GM23338 (cell line): Measurements from ENCODE around the gene RBM14. TPM values are rescaled to one million over a fixed set of nuclear protein-coding genes. Genes with fewer than 3 reads are reported as not detected.

Source experiments
- ATAC-seq: fragments of 200-7000 bp; cut with Tn5 transposase; 3 replicates; pipeline ENCODE4 v1.9.1; 2020
- DNase-seq: peaks from one replicate; pipeline ENCODE4 v3.0.0-alpha.2; 2015; ENCODE audit warnings: low spot score
- H2AFZ ChIP-seq: fragments of 200-600 bp; sonication (generic); 2 replicates; pipeline ENCODE4 v1.8.0; 2016; ENCODE audit warnings: antibody characterized with exemption, mild to moderate bottlenecking, moderate library complexity
- H3F3A ChIP-seq: fragments of 200-600 bp; sonication (generic); replicated peaks from 2 replicates; pipeline ENCODE4 v1.8.0; 2017; ENCODE audit warnings: antibody characterized with exemption, mixed run types, low read depth
- H3K27ac ChIP-seq: fragments of 200-600 bp; sonication (generic); 2 replicates; pipeline ENCODE4 v1.6.1; 2016; ENCODE audit warnings: low read depth
- H3K27me3 ChIP-seq: fragments of 200-600 bp; sonication (generic); 2 replicates; pipeline ENCODE4 v1.8.0; 2016; ENCODE audit warnings: mild to moderate bottlenecking, mixed run types, moderate library complexity; ENCODE audit not compliant: insufficient read depth
- H3K36me3 ChIP-seq: fragments of 200-600 bp; sonication (generic); 2 replicates; pipeline ENCODE4 v1.8.0; 2016; ENCODE audit warnings: mild to moderate bottlenecking; ENCODE audit not compliant: insufficient read depth
- H3K4me1 ChIP-seq: fragments of 200-600 bp; sonication (generic); 2 replicates; pipeline ENCODE4 v1.8.0; 2016; ENCODE audit warnings: mild to moderate bottlenecking, moderate library complexity; ENCODE audit not compliant: insufficient read depth
- H3K4me2 ChIP-seq: fragments of 200-600 bp; sonication (generic); 2 replicates; pipeline ENCODE4 v1.7.1; 2017; ENCODE audit warnings: mixed run types
- H3K4me3 ChIP-seq: fragments of 200-600 bp; sonication (generic); 2 replicates; pipeline ENCODE4 v1.6.1; 2016; ENCODE audit warnings: mixed run types
- H3K79me2 ChIP-seq: fragments of 200-600 bp; sonication (generic); replicated peaks from 2 replicates; pipeline ENCODE4 v1.8.0; 2017; ENCODE audit warnings: mild to moderate bottlenecking; ENCODE audit not compliant: insufficient read depth
- H3K9me2 ChIP-seq: fragments of 200-600 bp; sonication (generic); 2 replicates; pipeline ENCODE4 v1.8.0; 2017; ENCODE audit not compliant: insufficient read depth
- H4K20me1 ChIP-seq: fragments of 200-600 bp; sonication (generic); replicated peaks from 2 replicates; pipeline ENCODE4 v1.8.0; 2017; ENCODE audit warnings: mild to moderate bottlenecking; ENCODE audit not compliant: insufficient read depth
- H3K27ac Mint-ChIP-seq: 2 replicates; pipeline ENCODE4 v1.8.0; 2020; ENCODE audit warnings: inconsistent platforms, mild to moderate bottlenecking, moderate library complexity, mixed read lengths
- H3K27me3 Mint-ChIP-seq: 3 replicates; pipeline ENCODE4 v1.8.0; 2022; ENCODE audit warnings: low read depth, mild to moderate bottlenecking, moderate library complexity, mixed read lengths, inconsistent platforms; ENCODE audit not compliant: insufficient read depth, poor library complexity
- H3K36me3 Mint-ChIP-seq: 3 replicates; pipeline ENCODE4 v1.8.0; 2021; ENCODE audit warnings: low read depth, mild to moderate bottlenecking, inconsistent platforms, moderate library complexity, mixed read lengths
- H3K4me1 Mint-ChIP-seq: 3 replicates; pipeline ENCODE4 v1.8.0; 2020; ENCODE audit warnings: mild to moderate bottlenecking, inconsistent platforms, mixed read lengths
- H3K4me3 Mint-ChIP-seq: 3 replicates; pipeline ENCODE4 v1.8.0; 2021; ENCODE audit warnings: moderate library complexity, mild to moderate bottlenecking, inconsistent platforms, mixed read lengths
- H3K9me3 Mint-ChIP-seq: 3 replicates; pipeline ENCODE4 v1.8.0; 2020; ENCODE audit warnings: moderate library complexity, mild to moderate bottlenecking, inconsistent platforms, mixed read lengths
- CREB1 ChIP-seq: fragments of 250-450 bp; sonication (Bioruptor Pico); IDR thresholded peaks from 2 replicates; pipeline ENCODE4 v1.5.0; 2020; ENCODE audit warnings: low read depth, mild to moderate bottlenecking, moderate library complexity
- EZH2 ChIP-seq: fragments of 200-600 bp; sonication (generic); IDR thresholded peaks from one replicate; pipeline ENCODE4 v1.8.0; 2017; ENCODE audit warnings: antibody characterized with exemption, mild to moderate bottlenecking, low read depth; ENCODE audit not compliant: unreplicated experiment
- JUNB ChIP-seq: IDR thresholded peaks from one replicate; pipeline ENCODE4 v1.6.1; 2016; ENCODE audit warnings: antibody characterized with exemption; ENCODE audit not compliant: unreplicated experiment
- NANOG ChIP-seq: IDR thresholded peaks from 2 replicates; pipeline ENCODE4 v1.6.1; 2016; ENCODE audit warnings: antibody characterized with exemption, borderline replicate concordance
- polyA plus RNA-seq: library from polyadenylated mRNA; unstranded; fragments of >200 nt; fragmentation: Nextera tagmentation; extraction: Ambion mirVana; gene quantifications from 2 replicates; pipeline ENCODE4 v1.2.1, GENCODE V29; 2016
- total RNA-seq: library from RNA; depleted of rRNA; stranded (reverse); fragments of >200 nt; shearing (Covaris generic); gene quantifications from 2 replicates; pipeline ENCODE4 v1.2.3, GENCODE V29; 2014
- TF ChIP-seq, protein P1 (sequence below): IDR thresholded peaks from 2 replicates; pipeline ENCODE4 v1.6.1; 2016; ENCODE audit warnings: antibody characterized with exemption
- TF ChIP-seq, protein P2 (sequence below), 2 experiments: fragments of 200-600 bp in 1 of 2; sonication (generic) in 1 of 2; conservative IDR thresholded peaks; 2 replicates each; pipeline versions ENCODE4 v1.5.1 to v1.6.1; 2016 to 2017; ENCODE audit warnings: antibody characterized with exemption in 2 of 2, low read depth in 2 of 2, mild to moderate bottlenecking in 2 of 2, moderate library complexity in 1 of 2
- TF ChIP-seq, protein P3 (sequence below): fragments of 250-450 bp; sonication (Bioruptor Pico); IDR thresholded peaks from 2 replicates; pipeline ENCODE4 v1.5.0; 2020; ENCODE audit warnings: mild to moderate bottlenecking, moderate library complexity

Gene RBM14
- total and polyA plus RNA-seq, 2 experiments from 2014 or later: 45.4 to 83.5 TPM

DNA sequence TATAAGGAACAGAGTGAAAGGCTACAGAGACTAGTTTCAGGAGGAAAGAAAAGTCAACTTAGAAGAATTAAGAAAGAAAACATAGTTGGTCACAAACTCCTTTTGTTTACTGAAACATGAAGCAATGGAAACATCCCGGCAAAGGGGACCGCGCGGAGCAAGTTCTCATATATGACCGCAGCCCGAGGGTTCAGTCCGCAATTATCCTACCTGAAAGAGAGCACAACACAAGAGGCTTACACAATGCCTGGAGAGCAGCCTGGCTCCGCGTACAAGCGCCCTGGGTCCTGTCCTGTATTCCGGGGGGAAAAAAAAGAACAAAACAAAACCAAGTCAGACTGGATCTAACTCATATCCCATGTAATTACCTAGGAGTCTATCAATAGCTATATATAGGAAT lies 48.9 kb downstream of the RBM14 start:
- Histone ChIP-seq H3K4me1 (no peaks in the 10 kb centered on the region), H3K4me2 (no peak overlapping the region), H3K27ac (0 out of 2 replicates have a peak overlapping the region, but pooled peaks have one; percentile 69), H3K9me2 (no peaks in the 10 kb centered on the region), H4K20me1 (peaks cover 57% of the 10 kb centered on the region), H3K4me3 (no peak overlapping the region), H3K79me2 (peaks cover 72% of the 10 kb centered on the region), H3K27me3 (no peaks in the 10 kb centered on the region), H3F3A (peaks cover 14% of the 10 kb centered on the region), H2AFZ (no peak overlapping the region), H3K36me3 (peaks cover 34% of the 10 kb centered on the region)
- H3K36me3 Mint-ChIP-seq: peaks cover 46% of the 10 kb centered on the region; the same call in 2 of the 3 replicates
- ATAC-seq (no peak), DNase-seq (no peak)
- H3K4me3 Mint-ChIP-seq: no peak overlapping the region
- H3K27ac Mint-ChIP-seq: no peak overlapping the region
- H3K27me3 Mint-ChIP-seq: peaks cover 2% of the 10 kb centered on the region
- no peaks in the 10 kb centered on the region for H3K9me3 Mint-ChIP-seq
- TF ChIP-seq JUNB: no peak
- TF ChIP-seq, protein P1, sequence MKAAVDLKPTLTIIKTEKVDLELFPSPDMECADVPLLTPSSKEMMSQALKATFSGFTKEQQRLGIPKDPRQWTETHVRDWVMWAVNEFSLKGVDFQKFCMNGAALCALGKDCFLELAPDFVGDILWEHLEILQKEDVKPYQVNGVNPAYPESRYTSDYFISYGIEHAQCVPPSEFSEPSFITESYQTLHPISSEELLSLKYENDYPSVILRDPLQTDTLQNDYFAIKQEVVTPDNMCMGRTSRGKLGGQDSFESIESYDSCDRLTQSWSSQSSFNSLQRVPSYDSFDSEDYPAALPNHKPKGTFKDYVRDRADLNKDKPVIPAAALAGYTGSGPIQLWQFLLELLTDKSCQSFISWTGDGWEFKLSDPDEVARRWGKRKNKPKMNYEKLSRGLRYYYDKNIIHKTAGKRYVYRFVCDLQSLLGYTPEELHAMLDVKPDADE: no peak
- TF ChIP-seq CREB1: no peak
- TF ChIP-seq, protein P2, sequence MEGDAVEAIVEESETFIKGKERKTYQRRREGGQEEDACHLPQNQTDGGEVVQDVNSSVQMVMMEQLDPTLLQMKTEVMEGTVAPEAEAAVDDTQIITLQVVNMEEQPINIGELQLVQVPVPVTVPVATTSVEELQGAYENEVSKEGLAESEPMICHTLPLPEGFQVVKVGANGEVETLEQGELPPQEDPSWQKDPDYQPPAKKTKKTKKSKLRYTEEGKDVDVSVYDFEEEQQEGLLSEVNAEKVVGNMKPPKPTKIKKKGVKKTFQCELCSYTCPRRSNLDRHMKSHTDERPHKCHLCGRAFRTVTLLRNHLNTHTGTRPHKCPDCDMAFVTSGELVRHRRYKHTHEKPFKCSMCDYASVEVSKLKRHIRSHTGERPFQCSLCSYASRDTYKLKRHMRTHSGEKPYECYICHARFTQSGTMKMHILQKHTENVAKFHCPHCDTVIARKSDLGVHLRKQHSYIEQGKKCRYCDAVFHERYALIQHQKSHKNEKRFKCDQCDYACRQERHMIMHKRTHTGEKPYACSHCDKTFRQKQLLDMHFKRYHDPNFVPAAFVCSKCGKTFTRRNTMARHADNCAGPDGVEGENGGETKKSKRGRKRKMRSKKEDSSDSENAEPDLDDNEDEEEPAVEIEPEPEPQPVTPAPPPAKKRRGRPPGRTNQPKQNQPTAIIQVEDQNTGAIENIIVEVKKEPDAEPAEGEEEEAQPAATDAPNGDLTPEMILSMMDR (conservative IDR thresholded peaks at IDR 0.05; ENCODE audit: low read depth in 2 of 2): no peak
- no peak for TF ChIP-seq NANOG
- TF ChIP-seq, protein P3, sequence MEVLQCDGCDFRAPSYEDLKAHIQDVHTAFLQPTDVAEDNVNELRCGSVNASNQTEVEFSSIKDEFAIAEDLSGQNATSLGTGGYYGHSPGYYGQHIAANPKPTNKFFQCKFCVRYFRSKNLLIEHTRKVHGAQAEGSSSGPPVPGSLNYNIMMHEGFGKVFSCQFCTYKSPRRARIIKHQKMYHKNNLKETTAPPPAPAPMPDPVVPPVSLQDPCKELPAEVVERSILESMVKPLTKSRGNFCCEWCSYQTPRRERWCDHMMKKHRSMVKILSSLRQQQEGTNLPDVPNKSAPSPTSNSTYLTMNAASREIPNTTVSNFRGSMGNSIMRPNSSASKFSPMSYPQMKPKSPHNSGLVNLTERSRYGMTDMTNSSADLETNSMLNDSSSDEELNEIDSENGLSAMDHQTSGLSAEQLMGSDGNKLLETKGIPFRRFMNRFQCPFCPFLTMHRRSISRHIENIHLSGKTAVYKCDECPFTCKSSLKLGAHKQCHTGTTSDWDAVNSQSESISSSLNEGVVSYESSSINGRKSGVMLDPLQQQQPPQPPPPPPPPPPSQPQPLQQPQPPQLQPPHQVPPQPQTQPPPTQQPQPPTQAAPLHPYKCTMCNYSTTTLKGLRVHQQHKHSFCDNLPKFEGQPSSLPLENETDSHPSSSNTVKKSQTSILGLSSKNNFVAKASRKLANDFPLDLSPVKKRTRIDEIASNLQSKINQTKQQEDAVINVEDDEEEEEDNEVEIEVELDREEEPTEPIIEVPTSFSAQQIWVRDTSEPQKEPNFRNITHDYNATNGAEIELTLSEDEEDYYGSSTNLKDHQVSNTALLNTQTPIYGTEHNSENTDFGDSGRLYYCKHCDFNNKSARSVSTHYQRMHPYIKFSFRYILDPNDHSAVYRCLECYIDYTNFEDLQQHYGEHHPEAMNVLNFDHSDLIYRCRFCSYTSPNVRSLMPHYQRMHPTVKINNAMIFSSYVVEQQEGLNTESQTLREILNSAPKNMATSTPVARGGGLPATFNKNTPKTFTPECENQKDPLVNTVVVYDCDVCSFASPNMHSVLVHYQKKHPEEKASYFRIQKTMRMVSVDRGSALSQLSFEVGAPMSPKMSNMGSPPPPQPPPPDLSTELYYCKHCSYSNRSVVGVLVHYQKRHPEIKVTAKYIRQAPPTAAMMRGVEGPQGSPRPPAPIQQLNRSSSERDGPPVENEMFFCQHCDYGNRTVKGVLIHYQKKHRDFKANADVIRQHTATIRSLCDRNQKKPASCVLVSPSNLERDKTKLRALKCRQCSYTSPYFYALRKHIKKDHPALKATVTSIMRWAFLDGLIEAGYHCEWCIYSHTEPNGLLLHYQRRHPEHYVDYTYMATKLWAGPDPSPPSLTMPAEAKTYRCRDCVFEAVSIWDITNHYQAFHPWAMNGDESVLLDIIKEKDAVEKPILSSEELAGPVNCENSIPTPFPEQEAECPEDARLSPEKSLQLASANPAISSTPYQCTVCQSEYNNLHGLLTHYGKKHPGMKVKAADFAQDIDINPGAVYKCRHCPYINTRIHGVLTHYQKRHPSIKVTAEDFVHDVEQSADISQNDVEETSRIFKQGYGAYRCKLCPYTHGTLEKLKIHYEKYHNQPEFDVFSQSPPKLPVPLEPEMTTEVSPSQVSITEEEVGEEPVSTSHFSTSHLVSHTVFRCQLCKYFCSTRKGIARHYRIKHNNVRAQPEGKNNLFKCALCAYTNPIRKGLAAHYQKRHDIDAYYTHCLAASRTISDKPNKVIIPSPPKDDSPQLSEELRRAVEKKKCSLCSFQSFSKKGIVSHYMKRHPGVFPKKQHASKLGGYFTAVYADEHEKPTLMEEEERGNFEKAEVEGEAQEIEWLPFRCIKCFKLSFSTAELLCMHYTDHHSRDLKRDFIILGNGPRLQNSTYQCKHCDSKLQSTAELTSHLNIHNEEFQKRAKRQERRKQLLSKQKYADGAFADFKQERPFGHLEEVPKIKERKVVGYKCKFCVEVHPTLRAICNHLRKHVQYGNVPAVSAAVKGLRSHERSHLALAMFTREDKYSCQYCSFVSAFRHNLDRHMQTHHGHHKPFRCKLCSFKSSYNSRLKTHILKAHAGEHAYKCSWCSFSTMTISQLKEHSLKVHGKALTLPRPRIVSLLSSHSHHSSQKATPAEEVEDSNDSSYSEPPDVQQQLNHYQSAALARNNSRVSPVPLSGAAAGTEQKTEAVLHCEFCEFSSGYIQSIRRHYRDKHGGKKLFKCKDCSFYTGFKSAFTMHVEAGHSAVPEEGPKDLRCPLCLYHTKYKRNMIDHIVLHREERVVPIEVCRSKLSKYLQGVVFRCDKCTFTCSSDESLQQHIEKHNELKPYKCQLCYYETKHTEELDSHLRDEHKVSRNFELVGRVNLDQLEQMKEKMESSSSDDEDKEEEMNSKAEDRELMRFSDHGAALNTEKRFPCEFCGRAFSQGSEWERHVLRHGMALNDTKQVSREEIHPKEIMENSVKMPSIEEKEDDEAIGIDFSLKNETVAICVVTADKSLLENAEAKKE (CRISPR knock-in tag): no peak
- TF ChIP-seq EZH2: no peak
- H3K4me1 Mint-ChIP-seq: no peaks in the 10 kb centered on the region
